ENCODE data around the gene COL6A3. TPM values are rescaled to one million over a fixed set of nuclear protein-coding genes. Genes with fewer than 3 reads are reported as not detected.
A peak's percentile ranks its signal among the peaks of the same experiment; 100 is the strongest.

COL6A3 gene
- total RNA-seq, 2 experiments from 2014 or later, result 0.53 to 1.5 TPM

GRCh38 chr2:237435844-237436587 is 22.1 kb upstream of the COL6A3 start:
- H3K27me3 Mint-ChIP-seq, result no peaks in the 10 kb centered on the region
- peaks cover 71% of the 10 kb centered on the region for H3K4me1 Mint-ChIP-seq
- DNase-seq, result no peak
- no peak for ATAC-seq
- H3K9me3 Mint-ChIP-seq (ENCODE audit: low read depth), result no peaks in the 10 kb centered on the region
- peaks cover 15% of the 10 kb centered on the region for H3K36me3 Mint-ChIP-seq
- H3K27ac Mint-ChIP-seq, result no peak overlapping the region
- CTCF ChIA-PET, result interaction anchor here (1.4 to 10.7 kb wide), 2 partner anchors 9 to 15 kb away, joined by 3 to 80 read pairs; no protein-coding TSS in a partner anchor
- no peak overlapping the region for H3K4me3 Mint-ChIP-seq

GRCh38 chr2:237434866-237435311 is 20.9 kb upstream of the COL6A3 start:
- Mint-ChIP-seq H3K4me1 (peaks cover 69% of the 10 kb centered on the region), H3K27me3 (no peaks in the 10 kb centered on the region), H3K9me3 (ENCODE audit: low read depth) (no peaks in the 10 kb centered on the region)

GRCh38 chr2:237433920-237434676 is 20.1 kb upstream of the COL6A3 start:
- CTCF ChIA-PET, result interaction anchor here (1.0 to 10.7 kb wide), 3 partner anchors 13 to 79 kb away, joined by 4 to 80 read pairs (median 7); no protein-coding TSS in a partner anchor
- Mint-ChIP-seq H3K27ac (peak overlapping the region; percentile 78), H3K27me3 (no peaks in the 10 kb centered on the region), H3K4me3 (peak overlapping the region; percentile 37), H3K4me1 (peaks cover 75% of the 10 kb centered on the region), H3K36me3 (peaks cover 11% of the 10 kb centered on the region), H3K9me3 (ENCODE audit: low read depth) (no peaks in the 10 kb centered on the region)
- ATAC-seq (no peak), DNase-seq (no peak)

More at GRCh38 chr2:237434866-237435311, 20.9 kb upstream of the COL6A3 start:
- Mint-ChIP-seq H3K4me3 (peak overlapping the region; percentile 30), H3K36me3 (peaks cover 12% of the 10 kb centered on the region), H3K27ac (peak overlapping the region; percentile 78)
- ATAC-seq (peak; percentile 75), DNase-seq (peak; percentile 90)
- CTCF ChIA-PET, result interaction anchor here (1.4 to 10.7 kb wide), 2 partner anchors 8 to 14 kb away, joined by 3 to 80 read pairs; no protein-coding TSS in a partner anchor

GRCh38 chr2:237432484-237433092 is 18.6 kb upstream of the COL6A3 start:
- peak; percentile 52 for ATAC-seq

GRCh38 chr2:237431837-237432236 is 17.9 kb upstream of the COL6A3 start:
- peaks cover 6% of the 10 kb centered on the region for H3K36me3 Mint-ChIP-seq
- no peak for DNase-seq
- H3K27me3 Mint-ChIP-seq, result no peaks in the 10 kb centered on the region
- no peak for ATAC-seq
- H3K27ac Mint-ChIP-seq, result peak overlapping the region; percentile 2
- CTCF ChIA-PET, result interaction anchor here (9.1 to 10.7 kb wide), 2 partner anchors 11 to 44 kb away, joined by 41 to 80 read pairs; no protein-coding TSS in a partner anchor
- H3K9me3 Mint-ChIP-seq (ENCODE audit: low read depth), result no peaks in the 10 kb centered on the region
- no peak overlapping the region for H3K4me3 Mint-ChIP-seq
- H3K4me1 Mint-ChIP-seq, result peaks cover 87% of the 10 kb centered on the region

More at GRCh38 chr2:237432484-237433092, 18.6 kb upstream of the COL6A3 start:
- H3K9me3 Mint-ChIP-seq (ENCODE audit: low read depth), result no peaks in the 10 kb centered on the region
- DNase-seq, result peak; percentile 86
- H3K36me3 Mint-ChIP-seq, result peaks cover 6% of the 10 kb centered on the region
- CTCF ChIA-PET, result interaction anchor here (2.2 to 10.7 kb wide), 2 partner anchors 11 to 43 kb away, joined by 7 to 80 read pairs; no protein-coding TSS in a partner anchor
- peaks cover 82% of the 10 kb centered on the region for H3K4me1 Mint-ChIP-seq
- H3K27ac Mint-ChIP-seq, result peak overlapping the region; percentile 66
- H3K27me3 Mint-ChIP-seq, result no peaks in the 10 kb centered on the region
- H3K4me3 Mint-ChIP-seq, result peak overlapping the region; percentile 31

GRCh38 chr2:237431372-237431771 is 17.4 kb upstream of the COL6A3 start:
- ATAC-seq (no peak), DNase-seq (no peak)
- Mint-ChIP-seq H3K9me3 (ENCODE audit: low read depth) (no peaks in the 10 kb centered on the region), H3K27me3 (no peaks in the 10 kb centered on the region), H3K27ac (peak overlapping the region; percentile 2), H3K4me1 (peaks cover 87% of the 10 kb centered on the region), H3K4me3 (no peak overlapping the region), H3K36me3 (peaks cover 6% of the 10 kb centered on the region)
- CTCF ChIA-PET, result interaction anchor here (9.1 to 10.7 kb wide), 2 partner anchors 10 to 44 kb away, joined by 41 to 80 read pairs; no protein-coding TSS in a partner anchor

GRCh38 chr2:237430861-237431260 is 16.9 kb upstream of the COL6A3 start:
- H3K4me3 Mint-ChIP-seq, result no peak overlapping the region
- CTCF ChIA-PET, result interaction anchor here (9.1 to 10.7 kb wide), 2 partner anchors 10 to 45 kb away, joined by 41 to 80 read pairs; no protein-coding TSS in a partner anchor

GRCh38 chr2:237429753-237430152 is 15.8 kb upstream of the COL6A3 start:
- H3K36me3 Mint-ChIP-seq, result peaks cover 4% of the 10 kb centered on the region
- H3K27me3 Mint-ChIP-seq, result no peaks in the 10 kb centered on the region
- no peak for ATAC-seq
- peaks cover 73% of the 10 kb centered on the region for H3K4me1 Mint-ChIP-seq
- no peak overlapping the region for H3K27ac Mint-ChIP-seq
- H3K4me3 Mint-ChIP-seq, result no peak overlapping the region
- no peaks in the 10 kb centered on the region for H3K9me3 Mint-ChIP-seq (ENCODE audit: low read depth)
- DNase-seq, result no peak
- CTCF ChIA-PET, result interaction anchor here (0.7 to 10.7 kb wide), 3 partner anchors 8 to 46 kb away, joined by 3 to 80 read pairs (median 41); no protein-coding TSS in a partner anchor

More at GRCh38 chr2:237430861-237431260, 16.9 kb upstream of the COL6A3 start:
- Mint-ChIP-seq H3K27me3 (no peaks in the 10 kb centered on the region), H3K36me3 (peaks cover 6% of the 10 kb centered on the region), H3K27ac (no peak overlapping the region), H3K4me1 (peaks cover 83% of the 10 kb centered on the region), H3K9me3 (ENCODE audit: low read depth) (no peaks in the 10 kb centered on the region)
- no peak for ATAC-seq
- DNase-seq, result no peak

- DNase-seq (peak; percentile 74), ATAC-seq (peak; percentile 69)
- Mint-ChIP-seq H3K4me1 (peaks cover 55% of the 10 kb centered on the region), H3K9me3 (ENCODE audit: low read depth) (no peaks in the 10 kb centered on the region), H3K27ac (peak overlapping the region; percentile 67), H3K27me3 (no peaks in the 10 kb centered on the region), H3K36me3 (peaks cover 4% of the 10 kb centered on the region), H3K4me3 (no peak overlapping the region)
- CTCF ChIA-PET, result interaction anchor here (9.1 to 10.7 kb wide), 2 partner anchors 7 to 48 kb away, joined by 41 to 80 read pairs; no protein-coding TSS in a partner anchor
These were observed 14.0 kb upstream of the COL6A3 start for GRCh38 chr2:237427769-237428506.

- DNase-seq (no peak), ATAC-seq (no peak)
- Mint-ChIP-seq H3K27ac (no peak overlapping the region), H3K4me3 (no peak overlapping the region), H3K27me3 (peaks cover 3% of the 10 kb centered on the region), H3K4me1 (peaks cover 45% of the 10 kb centered on the region), H3K9me3 (ENCODE audit: low read depth) (no peaks in the 10 kb centered on the region), H3K36me3 (peaks cover 4% of the 10 kb centered on the region)
- CTCF ChIA-PET, result interaction anchor here (1.1 to 9.1 kb wide), 3 partner anchors 9 to 55 kb away, joined by 3 to 41 read pairs (median 3); no protein-coding TSS in a partner anchor
These were observed 12.6 kb upstream of the COL6A3 start for GRCh38 chr2:237426517-237426916.

GRCh38 chr2:237425320-237425719 is 11.4 kb upstream of the COL6A3 start:
- Mint-ChIP-seq H3K27me3 (peaks cover 5% of the 10 kb centered on the region), H3K4me1 (peaks cover 38% of the 10 kb centered on the region), H3K36me3 (no peaks in the 10 kb centered on the region), H3K27ac (no peak overlapping the region), H3K4me3 (no peak overlapping the region), H3K9me3 (ENCODE audit: low read depth) (no peaks in the 10 kb centered on the region)
- CTCF ChIA-PET, result interaction anchor here (0.7 to 9.1 kb wide), 2 partner anchors 11 to 50 kb away, joined by 3 to 41 read pairs; partner anchors contain the start of gene COL6A3
- DNase-seq, result no peak
- no peak for ATAC-seq

GRCh38 chr2:237424544-237424943 is 10.6 kb upstream of the COL6A3 start:
- CTCF ChIA-PET, result interaction anchor here (0.7 to 9.1 kb wide), 3 partner anchors 9 to 51 kb away, joined by 3 to 80 read pairs (median 41); partner anchors contain the start of gene COL6A3
- DNase-seq, result no peak
- peaks cover 30% of the 10 kb centered on the region for H3K4me1 Mint-ChIP-seq
- H3K9me3 Mint-ChIP-seq (ENCODE audit: low read depth), result no peaks in the 10 kb centered on the region
- no peak for ATAC-seq
- H3K4me3 Mint-ChIP-seq, result no peak overlapping the region
- H3K27me3 Mint-ChIP-seq, result peaks cover 5% of the 10 kb centered on the region
- no peaks in the 10 kb centered on the region for H3K36me3 Mint-ChIP-seq
- no peak overlapping the region for H3K27ac Mint-ChIP-seq
